Measurements from ENCODE around the gene TMEM135.

The TMEM135 gene

DNA sequence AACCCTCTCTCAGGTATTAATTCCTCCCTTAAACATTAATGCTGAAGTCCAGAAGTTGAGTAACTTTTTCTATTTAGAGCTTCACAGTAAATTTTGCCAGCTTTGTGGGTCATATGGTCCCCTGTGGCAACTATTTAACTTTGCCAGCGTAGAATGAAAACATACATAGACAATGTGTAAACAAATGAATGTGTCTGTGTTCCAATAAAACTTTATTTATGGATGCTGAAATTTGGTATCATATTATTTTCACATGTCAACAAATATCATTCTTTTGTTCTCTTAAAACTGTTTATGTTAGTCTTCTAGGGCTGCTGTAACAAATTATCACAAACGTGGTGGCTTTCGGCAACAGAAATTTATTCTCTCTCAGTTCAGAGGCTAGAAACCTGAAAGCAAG is 85.1 kb downstream of the TMEM135 start:
- no peaks in the 10 kb centered on the region for H4K20me1 ChIP-seq (ENCODE audit: control insufficient read depth, insufficient read depth, low read depth, low read length)
- no peak overlapping the region for H3K27ac ChIP-seq (ENCODE audit: low read depth, low read length)
- no peaks in the 10 kb centered on the region for H3K36me3 ChIP-seq (ENCODE audit: control insufficient read depth, low read length)
- no peaks in the 10 kb centered on the region for H3K4me1 ChIP-seq (ENCODE audit: control insufficient read depth, low read length)
- H3K27me3 ChIP-seq (ENCODE audit: control insufficient read depth, low read length) = no peaks in the 10 kb centered on the region
- TF ChIP-seq, protein P1, sequence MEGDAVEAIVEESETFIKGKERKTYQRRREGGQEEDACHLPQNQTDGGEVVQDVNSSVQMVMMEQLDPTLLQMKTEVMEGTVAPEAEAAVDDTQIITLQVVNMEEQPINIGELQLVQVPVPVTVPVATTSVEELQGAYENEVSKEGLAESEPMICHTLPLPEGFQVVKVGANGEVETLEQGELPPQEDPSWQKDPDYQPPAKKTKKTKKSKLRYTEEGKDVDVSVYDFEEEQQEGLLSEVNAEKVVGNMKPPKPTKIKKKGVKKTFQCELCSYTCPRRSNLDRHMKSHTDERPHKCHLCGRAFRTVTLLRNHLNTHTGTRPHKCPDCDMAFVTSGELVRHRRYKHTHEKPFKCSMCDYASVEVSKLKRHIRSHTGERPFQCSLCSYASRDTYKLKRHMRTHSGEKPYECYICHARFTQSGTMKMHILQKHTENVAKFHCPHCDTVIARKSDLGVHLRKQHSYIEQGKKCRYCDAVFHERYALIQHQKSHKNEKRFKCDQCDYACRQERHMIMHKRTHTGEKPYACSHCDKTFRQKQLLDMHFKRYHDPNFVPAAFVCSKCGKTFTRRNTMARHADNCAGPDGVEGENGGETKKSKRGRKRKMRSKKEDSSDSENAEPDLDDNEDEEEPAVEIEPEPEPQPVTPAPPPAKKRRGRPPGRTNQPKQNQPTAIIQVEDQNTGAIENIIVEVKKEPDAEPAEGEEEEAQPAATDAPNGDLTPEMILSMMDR (IDR thresholded peaks at IDR 0.05; ENCODE audit: low read depth, low read length, poor library complexity, severe bottlenecking) = no peak
- no peak for TF ChIP-seq EZH2phosphoT487 (IDR thresholded peaks at IDR 0.05; ENCODE audit: borderline replicate concordance, low read length)
- H3K9me3 ChIP-seq (ENCODE audit: control insufficient read depth, insufficient read depth, low read length) = no peaks in the 10 kb centered on the region
- H3K4me2 ChIP-seq (ENCODE audit: low read length) = no peak overlapping the region
- H3K79me2 ChIP-seq (ENCODE audit: control insufficient read depth, low read length) = no peaks in the 10 kb centered on the region
- no peak overlapping the region for H3K4me3 ChIP-seq (ENCODE audit: low read length)
- no peaks in the 10 kb centered on the region for H3K9me2 ChIP-seq (replicated peaks; ENCODE audit: control insufficient read depth, low read length)
- no peaks in the 10 kb centered on the region for H3F3A ChIP-seq (ENCODE audit: control insufficient read depth, insufficient read depth)

DNA sequence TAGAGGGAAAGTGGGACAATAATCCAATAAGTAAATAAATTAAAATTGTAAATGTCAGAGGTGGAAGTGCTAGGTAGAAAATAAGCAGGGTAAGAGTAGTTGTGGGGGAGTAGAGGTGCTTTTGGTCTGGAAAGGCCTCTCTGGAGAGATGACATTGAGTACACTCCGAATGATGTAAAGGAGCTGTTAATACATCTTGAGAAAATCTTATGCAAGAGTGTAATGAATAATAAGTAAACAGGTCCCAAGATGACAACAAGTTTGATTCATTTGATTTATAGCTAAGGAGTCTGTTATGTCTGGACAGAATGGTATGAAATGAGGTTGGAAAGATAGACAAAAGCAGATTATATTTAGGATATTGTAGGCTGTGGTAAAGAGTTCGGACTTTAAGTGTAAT is 87.5 kb downstream of the TMEM135 start:
- no peaks in the 10 kb centered on the region for H3K4me1 ChIP-seq (ENCODE audit: control insufficient read depth, low read length)
- no peaks in the 10 kb centered on the region for H4K20me1 ChIP-seq (ENCODE audit: control insufficient read depth, insufficient read depth, low read depth, low read length)
- no peaks in the 10 kb centered on the region for H3K27me3 ChIP-seq (ENCODE audit: control insufficient read depth, low read length)
- no peaks in the 10 kb centered on the region for H3K9me2 ChIP-seq (replicated peaks; ENCODE audit: control insufficient read depth, low read length)
- no peak overlapping the region for H3K4me2 ChIP-seq (ENCODE audit: low read length)
- TF ChIP-seq, protein P1 (IDR thresholded peaks at IDR 0.05; ENCODE audit: low read depth, low read length, poor library complexity, severe bottlenecking) = no peak
- no peak overlapping the region for H3K27ac ChIP-seq (ENCODE audit: low read depth, low read length)
- no peaks in the 10 kb centered on the region for H3K36me3 ChIP-seq (ENCODE audit: control insufficient read depth, low read length)
- H3K79me2 ChIP-seq (ENCODE audit: control insufficient read depth, low read length) = no peaks in the 10 kb centered on the region
- no peak overlapping the region for H3K4me3 ChIP-seq (ENCODE audit: low read length)
- H3F3A ChIP-seq (ENCODE audit: control insufficient read depth, insufficient read depth) = no peaks in the 10 kb centered on the region
- H3K9me3 ChIP-seq (ENCODE audit: control insufficient read depth, insufficient read depth, low read length) = no peaks in the 10 kb centered on the region

DNA sequence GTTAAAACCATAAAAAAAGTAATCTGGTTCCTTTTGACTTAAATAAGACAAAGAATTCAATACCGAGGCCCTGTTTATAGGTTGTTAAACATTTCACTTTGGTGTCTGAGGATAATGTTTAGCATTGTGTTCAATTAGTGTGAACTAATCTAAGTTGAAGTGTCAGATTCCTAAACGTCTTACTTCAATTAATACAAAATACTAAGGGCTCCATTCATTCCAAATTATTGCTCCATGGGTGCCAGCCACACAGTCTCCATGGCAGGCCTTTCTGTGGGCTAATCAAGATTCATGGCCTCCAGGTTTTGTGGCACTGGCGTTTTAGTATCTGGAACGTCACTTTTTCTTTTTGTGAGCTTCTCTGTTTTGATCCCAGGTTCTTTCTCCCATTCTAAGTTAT is 89.4 kb downstream of the TMEM135 start:
- Histone ChIP-seq H3K79me2 (ENCODE audit: control insufficient read depth, low read length) (no peaks in the 10 kb centered on the region), H3K9me2 (replicated peaks; ENCODE audit: control insufficient read depth, low read length) (no peaks in the 10 kb centered on the region), H4K20me1 (ENCODE audit: control insufficient read depth, insufficient read depth, low read depth, low read length) (no peaks in the 10 kb centered on the region), H3K27ac (ENCODE audit: low read depth, low read length) (no peak overlapping the region), H3K27me3 (ENCODE audit: control insufficient read depth, low read length) (no peaks in the 10 kb centered on the region), H3F3A (ENCODE audit: control insufficient read depth, insufficient read depth) (no peaks in the 10 kb centered on the region), H3K4me1 (ENCODE audit: control insufficient read depth, low read length) (no peaks in the 10 kb centered on the region), H3K9me3 (ENCODE audit: control insufficient read depth, insufficient read depth, low read length) (no peaks in the 10 kb centered on the region), H3K4me3 (ENCODE audit: low read length) (no peak overlapping the region), H3K36me3 (ENCODE audit: control insufficient read depth, low read length) (no peaks in the 10 kb centered on the region), H3K4me2 (ENCODE audit: low read length) (no peak overlapping the region)
- TF ChIP-seq, protein P1 (IDR thresholded peaks at IDR 0.05; ENCODE audit: low read depth, low read length, poor library complexity, severe bottlenecking) = no peak
- no peak for TF ChIP-seq EZH2phosphoT487 (IDR thresholded peaks at IDR 0.05; ENCODE audit: borderline replicate concordance, low read length)

DNA sequence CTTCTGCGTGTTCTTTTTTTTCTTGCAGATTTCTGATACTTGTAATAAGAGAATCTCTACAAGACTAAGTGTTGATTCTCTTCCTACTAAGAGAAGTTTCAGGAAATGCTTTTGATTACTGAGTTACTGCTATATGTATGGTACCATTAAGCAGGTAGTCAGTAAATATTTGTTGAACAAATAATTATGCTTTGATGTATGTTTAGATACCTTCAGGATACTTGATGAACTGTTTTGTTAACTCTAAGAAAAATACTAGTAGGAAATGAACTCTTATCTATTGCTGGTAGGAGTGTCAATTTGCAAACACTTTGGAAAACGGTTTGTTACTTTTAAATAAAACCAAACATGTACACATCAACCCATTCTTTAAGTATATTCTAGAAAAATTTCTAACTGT is 90.6 kb downstream of the TMEM135 start:
- H3K9me2 ChIP-seq (replicated peaks; ENCODE audit: control insufficient read depth, low read length) = no peaks in the 10 kb centered on the region
- no peak overlapping the region for H3K4me2 ChIP-seq (ENCODE audit: low read length)
- H3F3A ChIP-seq (ENCODE audit: control insufficient read depth, insufficient read depth) = no peaks in the 10 kb centered on the region
- no peak overlapping the region for H3K27ac ChIP-seq (ENCODE audit: low read depth, low read length)
- H3K4me3 ChIP-seq (ENCODE audit: low read length) = no peak overlapping the region
- no peaks in the 10 kb centered on the region for H4K20me1 ChIP-seq (ENCODE audit: control insufficient read depth, insufficient read depth, low read depth, low read length)
- no peaks in the 10 kb centered on the region for H3K36me3 ChIP-seq (ENCODE audit: control insufficient read depth, low read length)
- H3K4me1 ChIP-seq (ENCODE audit: control insufficient read depth, low read length) = no peaks in the 10 kb centered on the region
- H3K27me3 ChIP-seq (ENCODE audit: control insufficient read depth, low read length) = no peaks in the 10 kb centered on the region
- H3K79me2 ChIP-seq (ENCODE audit: control insufficient read depth, low read length) = no peaks in the 10 kb centered on the region
- H3K9me3 ChIP-seq (ENCODE audit: control insufficient read depth, insufficient read depth, low read length) = no peaks in the 10 kb centered on the region
- TF ChIP-seq EZH2phosphoT487 (IDR thresholded peaks at IDR 0.05; ENCODE audit: borderline replicate concordance, low read length) = no peak
- TF ChIP-seq, protein P1 (IDR thresholded peaks at IDR 0.05; ENCODE audit: low read depth, low read length, poor library complexity, severe bottlenecking) = no peak
